DND-41 (cell line): ENCODE measurements around the gene MAP7.

ENCODE experiments used
- ATAC-seq: fragments of 200-7000 bp; cut with Tn5 transposase; 3 replicates; pipeline ENCODE4 v1.9.1; 2021; ENCODE audit warnings: low read depth; ENCODE audit not compliant: insufficient read depth
- DNase-seq: peaks from one replicate; pipeline ENCODE4 v3.0.0-alpha.2; 2020
- H2AFZ ChIP-seq: 2 replicates; pipeline ENCODE4 v1.6.0; 2012; ENCODE audit warnings: low read depth, low read length
- H3K27ac ChIP-seq: 2 replicates; pipeline ENCODE4 v1.5.1; 2012; ENCODE audit warnings: low read length, inconsistent platforms
- H3K27me3 ChIP-seq: fragments of 200-600 bp; sonication (generic); 2 replicates; pipeline ENCODE4 v1.6.0; 2012; ENCODE audit warnings: low read length, mild to moderate bottlenecking, inconsistent platforms; ENCODE audit not compliant: insufficient read depth, poor library complexity
- H3K36me3 ChIP-seq: 2 replicates; pipeline ENCODE4 v1.5.1; 2012; ENCODE audit warnings: low read length, inconsistent platforms; ENCODE audit not compliant: insufficient read depth
- H3K4me1 ChIP-seq: 2 replicates; pipeline ENCODE4 v1.5.1; 2012; ENCODE audit warnings: mild to moderate bottlenecking, low read length; ENCODE audit not compliant: insufficient read depth
- H3K4me2 ChIP-seq: 2 replicates; pipeline ENCODE4 v1.6.0; 2012; ENCODE audit warnings: mild to moderate bottlenecking, moderate library complexity, low read length, inconsistent platforms; ENCODE audit not compliant: insufficient read depth
- H3K4me3 ChIP-seq, 2 experiments: fragments of 200-600 bp in 1 of 2; shearing (Covaris generic) in 1 of 2; 2 replicates each; pipeline ENCODE4 v1.5.1; 2012 to 2016; ENCODE audit warnings: inconsistent platforms in 2 of 2, low read length in 2 of 2, mild to moderate bottlenecking in 2 of 2, low read depth in 1 of 2, moderate library complexity in 1 of 2
- H3K79me2 ChIP-seq: 2 replicates; pipeline ENCODE4 v1.6.0; 2012; ENCODE audit warnings: low read length, inconsistent platforms; ENCODE audit not compliant: insufficient read depth
- H3K9ac ChIP-seq: 2 replicates; pipeline ENCODE4 v1.6.0; 2012; ENCODE audit warnings: low read depth, mild to moderate bottlenecking, inconsistent platforms, low read length, moderate library complexity
- H3K9me3 ChIP-seq: 2 replicates; pipeline ENCODE4 v1.5.1; 2012; ENCODE audit warnings: low read length, moderate library complexity, mild to moderate bottlenecking, inconsistent platforms; ENCODE audit not compliant: insufficient read depth, severe bottlenecking
- H4K20me1 ChIP-seq: 2 replicates; pipeline ENCODE4 v1.6.0; 2012; ENCODE audit warnings: low read length; ENCODE audit not compliant: insufficient read depth
- EZH2 ChIP-seq: IDR thresholded peaks from 3 replicates; pipeline ENCODE4 v1.6.1; 2012; ENCODE audit warnings: borderline replicate concordance, low read depth, mild to moderate bottlenecking, moderate library complexity, low read length, inconsistent platforms; ENCODE audit not compliant: severe bottlenecking
- TF ChIP-seq, protein P1 (sequence below): IDR thresholded peaks from 2 replicates; pipeline ENCODE4 v1.5.1; 2012; ENCODE audit warnings: borderline replicate concordance, low read length, moderate library complexity, mild to moderate bottlenecking; ENCODE audit not compliant: poor library complexity, severe bottlenecking; ENCODE audit errors: extremely low read depth

The MAP7 gene

DNA sequence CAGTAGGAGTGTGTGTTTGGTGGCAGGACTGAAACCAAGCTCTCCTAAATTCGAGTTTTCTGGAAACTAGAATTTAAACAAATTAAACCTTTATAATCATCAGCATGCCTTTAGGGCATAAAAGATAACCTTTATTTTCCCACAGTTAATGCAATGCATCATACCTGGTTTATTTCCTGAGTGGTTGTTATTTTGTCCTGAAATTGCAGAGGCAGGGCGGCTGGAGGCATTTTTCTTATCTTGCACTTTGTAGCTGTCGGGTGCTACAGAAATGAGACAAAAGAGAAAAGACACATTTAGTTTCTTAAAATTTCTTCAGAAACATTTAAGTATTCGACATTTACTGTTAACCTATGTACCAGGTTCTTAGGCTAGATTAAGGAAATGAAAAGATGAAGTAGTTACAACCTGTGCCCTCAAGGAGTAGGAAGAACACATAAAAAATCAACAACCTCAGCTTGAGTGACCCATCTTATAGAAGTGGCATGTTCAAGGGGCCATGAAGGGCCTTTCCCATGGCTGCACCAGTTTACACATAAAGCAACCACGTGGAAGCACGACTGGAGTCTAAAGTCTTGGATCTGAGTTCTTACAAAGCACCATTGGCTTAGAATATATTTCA, 128.6 kb downstream of the MAP7 start:
- Histone ChIP-seq H3K4me3 (no peak overlapping the region), H3K4me1 (no peaks in the 10 kb centered on the region), H2AFZ (no peak overlapping the region), H3K27ac (no peak overlapping the region), H3K9me3 (no peaks in the 10 kb centered on the region), H3K36me3 (no peaks in the 10 kb centered on the region), H3K27me3 (no peaks in the 10 kb centered on the region), H3K79me2 (no peaks in the 10 kb centered on the region), H3K9ac (no peak overlapping the region), H3K4me2 (no peak overlapping the region), H4K20me1 (no peaks in the 10 kb centered on the region)
- no peak for TF ChIP-seq EZH2
- TF ChIP-seq, protein P1, sequence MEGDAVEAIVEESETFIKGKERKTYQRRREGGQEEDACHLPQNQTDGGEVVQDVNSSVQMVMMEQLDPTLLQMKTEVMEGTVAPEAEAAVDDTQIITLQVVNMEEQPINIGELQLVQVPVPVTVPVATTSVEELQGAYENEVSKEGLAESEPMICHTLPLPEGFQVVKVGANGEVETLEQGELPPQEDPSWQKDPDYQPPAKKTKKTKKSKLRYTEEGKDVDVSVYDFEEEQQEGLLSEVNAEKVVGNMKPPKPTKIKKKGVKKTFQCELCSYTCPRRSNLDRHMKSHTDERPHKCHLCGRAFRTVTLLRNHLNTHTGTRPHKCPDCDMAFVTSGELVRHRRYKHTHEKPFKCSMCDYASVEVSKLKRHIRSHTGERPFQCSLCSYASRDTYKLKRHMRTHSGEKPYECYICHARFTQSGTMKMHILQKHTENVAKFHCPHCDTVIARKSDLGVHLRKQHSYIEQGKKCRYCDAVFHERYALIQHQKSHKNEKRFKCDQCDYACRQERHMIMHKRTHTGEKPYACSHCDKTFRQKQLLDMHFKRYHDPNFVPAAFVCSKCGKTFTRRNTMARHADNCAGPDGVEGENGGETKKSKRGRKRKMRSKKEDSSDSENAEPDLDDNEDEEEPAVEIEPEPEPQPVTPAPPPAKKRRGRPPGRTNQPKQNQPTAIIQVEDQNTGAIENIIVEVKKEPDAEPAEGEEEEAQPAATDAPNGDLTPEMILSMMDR, result no peak
- no peak for ATAC-seq
- no peak for DNase-seq

DNA sequence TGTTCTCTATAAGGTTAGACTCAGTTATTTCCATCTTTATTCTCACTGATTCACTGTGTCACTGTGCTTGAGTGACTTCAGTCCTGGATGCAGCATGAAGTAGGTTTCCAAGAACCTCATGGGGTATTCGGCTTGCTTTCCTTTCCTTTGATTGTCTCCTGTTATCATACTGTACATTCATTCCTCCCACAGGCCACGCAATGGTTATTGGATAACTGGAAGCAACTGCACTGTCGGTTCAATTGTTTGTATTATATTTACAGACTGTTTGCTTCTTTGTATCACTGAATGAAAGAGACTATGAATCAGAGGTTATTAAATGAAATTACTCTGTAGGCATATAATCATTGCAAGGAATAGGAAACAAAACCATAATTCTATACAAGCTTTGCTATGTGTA, 129.4 kb downstream of the MAP7 start:
- Histone ChIP-seq H3K27ac (no peak overlapping the region), H3K36me3 (no peaks in the 10 kb centered on the region), H3K79me2 (no peaks in the 10 kb centered on the region), H2AFZ (no peak overlapping the region), H3K9ac (no peak overlapping the region), H4K20me1 (no peaks in the 10 kb centered on the region), H3K9me3 (no peaks in the 10 kb centered on the region), H3K27me3 (no peaks in the 10 kb centered on the region), H3K4me2 (no peak overlapping the region), H3K4me3 (no peak overlapping the region), H3K4me1 (no peaks in the 10 kb centered on the region)
- DNase-seq (no peak), ATAC-seq (no peak)
- TF ChIP-seq EZH2, result no peak
- TF ChIP-seq, protein P1, result no peak

DNA sequence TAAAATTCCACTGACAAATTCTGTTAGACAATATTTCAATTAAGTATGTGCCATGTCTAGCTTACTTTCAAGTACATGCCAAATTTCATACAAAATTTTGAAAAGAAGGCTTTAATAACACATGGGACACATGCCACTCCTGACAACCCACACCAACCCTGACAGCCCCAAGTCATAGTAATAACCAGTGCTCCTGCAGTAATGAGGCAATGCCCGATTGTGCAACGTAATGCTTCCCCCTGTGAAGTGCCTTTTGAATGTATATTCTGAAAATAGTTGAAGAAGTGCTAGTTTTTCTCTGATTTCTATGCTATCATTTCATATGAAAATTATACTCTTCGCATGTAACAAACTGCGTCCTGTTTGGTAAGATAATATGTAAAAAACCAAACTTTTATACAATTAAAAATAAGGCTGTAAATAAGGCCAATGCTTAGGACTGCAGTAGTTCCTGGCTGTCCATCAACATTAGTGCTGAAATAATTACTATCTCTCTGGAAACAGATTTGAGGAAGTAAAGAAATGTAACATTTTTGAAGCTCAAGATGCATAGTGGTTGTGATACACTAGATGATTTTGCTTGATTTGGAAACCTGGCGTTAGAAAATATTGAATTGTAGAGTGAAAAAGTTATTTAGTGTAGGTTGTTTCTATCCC, 134.7 kb downstream of the MAP7 start:
- no peaks in the 10 kb centered on the region for H3K36me3 ChIP-seq
- H2AFZ ChIP-seq, result no peak overlapping the region
- no peak overlapping the region for H3K4me2 ChIP-seq
- TF ChIP-seq, protein P1, result no peak
- TF ChIP-seq EZH2, result no peak
- no peak overlapping the region for H3K9ac ChIP-seq
- no peaks in the 10 kb centered on the region for H3K27me3 ChIP-seq
- H3K9me3 ChIP-seq, result no peaks in the 10 kb centered on the region
- H3K27ac ChIP-seq, result no peak overlapping the region
- H4K20me1 ChIP-seq, result no peaks in the 10 kb centered on the region
- no peak for DNase-seq
- no peak overlapping the region for H3K4me3 ChIP-seq
- no peaks in the 10 kb centered on the region for H3K4me1 ChIP-seq
- H3K79me2 ChIP-seq, result no peaks in the 10 kb centered on the region
- no peak for ATAC-seq
